ENCODE data around the gene LRRC28. TPM values are rescaled to one million over a fixed set of nuclear protein-coding genes. Genes with fewer than 3 reads are reported as not detected.

The LRRC28 gene
- total RNA-seq, 2 experiments from 2014 or later: 19.5 to 19.6 TPM

DNA sequence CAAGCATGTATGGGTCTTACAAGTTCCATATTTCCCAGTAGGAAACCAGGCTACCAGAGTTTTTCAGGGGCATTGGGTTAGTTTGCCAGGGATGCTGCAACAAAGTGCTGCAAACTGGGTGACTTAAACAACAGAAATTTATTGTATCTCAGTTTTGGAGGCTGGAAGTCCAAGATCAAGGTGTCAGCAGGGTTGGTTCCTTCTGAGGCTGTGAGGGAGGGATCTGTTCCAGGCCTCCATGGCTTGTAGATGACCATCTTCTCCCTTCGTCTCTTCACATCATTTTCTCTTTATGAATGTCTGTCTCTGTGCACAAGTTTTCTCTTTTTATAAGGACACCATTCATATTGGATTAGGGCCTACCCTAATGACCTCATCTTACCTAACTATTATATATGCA is 114.7 kb downstream of the LRRC28 start:
- no peaks in the 10 kb centered on the region for H3K27me3 Mint-ChIP-seq
- peaks cover 11% of the 10 kb centered on the region for H3K9me3 Mint-ChIP-seq
- ChIA-PET POLR2A (no interaction called here), CTCF (interaction anchor here (0.9 kb wide), 1 partner anchor 12 kb away, joined by 3 read pairs; no protein-coding TSS in a partner anchor)
- no peak for DNase-seq
- peaks cover 27% of the 10 kb centered on the region for H3K36me3 Mint-ChIP-seq (ENCODE audit: low read depth)
- no peak overlapping the region for H3K27ac Mint-ChIP-seq
- no peak overlapping the region for H3K4me3 Mint-ChIP-seq
- peaks cover 8% of the 10 kb centered on the region for H3K4me1 Mint-ChIP-seq

DNA sequence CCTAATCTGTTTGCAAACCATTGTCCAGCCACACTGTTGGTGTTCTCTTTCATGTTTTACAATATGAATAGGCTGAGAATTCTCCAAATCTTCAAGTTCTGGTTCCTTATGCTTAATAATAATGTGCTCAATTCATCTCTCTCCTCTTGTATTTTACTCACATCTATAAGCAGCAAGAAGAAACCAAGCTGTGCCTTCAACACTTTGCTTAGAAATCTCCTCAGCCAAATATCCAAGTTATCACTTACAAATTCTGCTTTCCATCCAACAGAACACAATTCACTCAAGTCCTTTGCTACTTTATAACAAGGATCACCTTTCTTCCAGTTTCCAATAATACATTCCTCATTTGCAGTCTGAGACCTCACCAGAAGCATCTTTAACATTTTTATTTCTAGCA is 117.5 kb downstream of the LRRC28 start:
- Mint-ChIP-seq H3K9me3 (peaks cover 11% of the 10 kb centered on the region), H3K4me1 (peaks cover 20% of the 10 kb centered on the region), H3K27ac (no peak overlapping the region), H3K36me3 (ENCODE audit: low read depth) (peaks cover 21% of the 10 kb centered on the region), H3K4me3 (no peak overlapping the region), H3K27me3 (no peaks in the 10 kb centered on the region)
- CTCF ChIA-PET: no interaction called here
- no peak for DNase-seq
- POLR2A ChIA-PET: no interaction called here

DNA sequence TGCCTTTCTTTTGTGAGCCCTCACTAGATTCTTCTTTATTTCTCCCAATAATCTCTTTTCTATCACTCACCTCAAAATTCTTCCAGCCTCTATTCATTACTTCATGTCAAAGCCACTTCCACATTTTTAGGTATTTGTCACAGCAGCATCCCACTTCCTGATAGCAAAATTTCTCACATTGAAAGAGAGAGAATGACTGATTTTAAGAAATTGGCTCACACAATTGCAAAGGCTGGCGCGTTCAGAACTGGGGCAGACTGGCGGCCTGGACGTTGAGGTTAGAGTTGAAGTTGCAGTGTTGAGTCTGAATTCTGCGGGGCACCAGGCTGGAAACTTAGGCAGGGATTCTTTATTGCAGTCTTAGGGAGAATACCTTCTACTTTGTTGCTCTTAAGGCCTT is 117.9 kb downstream of the LRRC28 start:
- ChIA-PET CTCF (no interaction called here), POLR2A (no interaction called here)
- Mint-ChIP-seq H3K36me3 (ENCODE audit: low read depth) (peaks cover 16% of the 10 kb centered on the region), H3K9me3 (peaks cover 11% of the 10 kb centered on the region), H3K4me3 (no peak overlapping the region), H3K4me1 (peaks cover 20% of the 10 kb centered on the region), H3K27ac (no peak overlapping the region), H3K27me3 (no peaks in the 10 kb centered on the region)
- DNase-seq: no peak

DNA sequence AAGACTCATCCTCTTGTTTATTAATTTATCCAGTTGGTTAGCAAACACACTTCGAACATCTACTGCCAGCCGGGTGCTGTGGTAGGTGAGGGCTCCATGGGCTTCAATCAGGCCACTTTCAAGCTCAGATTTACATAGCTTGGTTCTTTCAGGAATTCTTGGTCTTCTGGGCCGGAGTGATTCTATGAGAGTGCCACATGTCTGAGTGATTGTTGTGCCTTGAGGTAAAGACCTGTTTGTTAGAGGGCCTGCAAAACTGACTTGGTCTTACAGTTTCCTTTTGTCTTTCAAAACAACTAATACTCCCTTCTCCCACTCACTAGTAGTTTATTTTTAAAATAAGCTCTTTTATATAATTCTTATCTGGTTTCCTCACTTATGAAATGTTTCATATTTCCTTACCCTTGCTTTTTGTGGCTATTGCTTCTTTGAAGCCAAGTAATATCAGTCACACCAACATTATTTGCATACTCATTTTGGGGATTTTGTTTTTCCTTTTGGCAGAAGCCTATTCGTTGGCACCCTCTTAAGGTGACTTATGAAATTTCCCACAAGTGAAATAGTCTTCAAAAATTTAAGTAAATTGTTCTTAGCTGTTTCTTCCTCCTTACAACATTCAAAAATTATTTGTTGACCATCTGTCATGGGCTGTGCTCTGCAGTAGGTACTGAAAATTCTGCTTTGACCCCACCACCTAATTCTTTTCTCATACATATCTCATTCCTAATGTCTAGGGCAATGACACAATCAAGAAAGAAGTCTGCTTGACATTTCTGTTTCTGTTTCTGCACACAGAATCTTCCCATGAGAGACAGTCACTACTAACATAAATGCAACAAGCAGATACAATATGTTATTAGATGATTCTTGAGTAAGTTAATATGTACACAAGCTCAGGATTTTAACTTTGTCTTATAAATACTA is 120.2 kb downstream of the LRRC28 start:
- ChIA-PET CTCF (interaction anchor here (0.5 to 2.5 kb wide), 9 partner anchors 9 to 336 kb away, joined by 3 to 10 read pairs (median 4); no protein-coding TSS in a partner anchor), POLR2A (interaction anchor here (0.8 to 1.6 kb wide), 5 partner anchors 19 to 194 kb away, joined by 3 to 4 read pairs (median 3); no protein-coding TSS in a partner anchor)
- Mint-ChIP-seq H3K36me3 (ENCODE audit: low read depth) (peaks cover 25% of the 10 kb centered on the region), H3K27me3 (no peaks in the 10 kb centered on the region), H3K9me3 (peaks cover 10% of the 10 kb centered on the region), H3K4me3 (no peak overlapping the region), H3K27ac (no peak overlapping the region), H3K4me1 (peaks cover 20% of the 10 kb centered on the region)
- no peak for DNase-seq

DNA sequence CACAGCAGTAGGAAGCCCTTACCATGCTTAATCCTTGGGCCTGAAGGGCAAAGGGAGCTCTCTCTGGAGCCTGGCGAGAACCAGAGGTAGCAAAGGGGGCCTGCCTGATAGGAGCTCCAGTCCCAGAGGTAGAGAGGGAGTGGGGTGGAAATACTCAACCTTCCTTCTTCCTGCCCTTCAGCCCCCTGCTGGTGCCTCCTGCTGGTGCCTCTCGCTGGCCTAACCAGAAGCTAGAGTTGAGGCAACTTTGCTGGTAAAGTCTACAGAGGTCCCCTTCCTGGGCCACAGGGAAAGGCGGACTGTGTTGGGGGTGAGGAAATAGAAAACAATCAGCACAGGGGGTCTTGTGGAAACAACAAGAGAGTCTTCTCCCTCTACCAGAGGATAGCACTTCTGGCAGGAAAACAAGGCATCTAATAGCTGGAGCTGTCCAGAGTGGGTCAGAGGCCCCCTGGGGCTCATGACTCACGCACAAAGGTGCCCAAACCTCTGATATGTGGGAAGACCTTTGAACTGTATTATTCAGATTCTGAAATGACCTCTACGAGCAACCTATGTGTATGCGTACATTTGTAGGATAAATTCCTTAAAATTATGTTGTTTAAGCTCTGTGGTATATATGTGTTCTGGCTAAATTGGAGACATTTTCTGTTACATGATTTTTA is 133.9 kb downstream of the LRRC28 start:
- Mint-ChIP-seq H3K27me3 (no peaks in the 10 kb centered on the region), H3K4me1 (peaks cover 22% of the 10 kb centered on the region), H3K9me3 (peaks cover 8% of the 10 kb centered on the region), H3K36me3 (ENCODE audit: low read depth) (peaks cover 41% of the 10 kb centered on the region), H3K4me3 (no peak overlapping the region), H3K27ac (no peak overlapping the region)
- POLR2A ChIA-PET: interaction anchor here (1.0 kb wide), 1 partner anchor 295 kb away, joined by 3 read pairs; no protein-coding TSS in a partner anchor
- CTCF ChIA-PET: interaction anchor here (1.3 kb wide), 1 partner anchor 319 kb away, joined by 3 read pairs; no protein-coding TSS in a partner anchor
- no peak for DNase-seq

DNA sequence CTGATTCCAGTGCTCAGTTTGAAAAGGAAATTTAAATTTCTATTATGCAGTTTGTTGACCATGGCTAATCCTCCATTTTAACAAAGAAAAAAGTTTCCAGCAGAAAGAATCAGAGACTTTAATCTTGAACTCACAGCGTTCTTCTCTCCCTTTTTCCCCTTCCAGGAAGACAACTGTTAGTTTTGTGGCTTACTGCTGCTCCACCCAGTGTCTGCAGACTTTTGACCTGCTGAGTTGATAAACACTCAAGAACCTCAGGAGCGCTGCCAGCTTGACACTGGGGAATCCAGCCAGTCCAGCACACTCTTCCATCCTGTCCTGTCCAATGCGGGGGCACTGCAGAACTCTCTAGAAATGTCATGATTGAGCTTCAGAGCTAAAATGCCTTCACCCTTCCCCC is 134.6 kb downstream of the LRRC28 start:
- POLR2A ChIA-PET: interaction anchor here (1.0 kb wide), 1 partner anchor 294 kb away, joined by 3 read pairs; no protein-coding TSS in a partner anchor
- H3K27ac Mint-ChIP-seq: peak overlapping the region; percentile 74
- H3K4me1 Mint-ChIP-seq: peaks cover 22% of the 10 kb centered on the region
- peaks cover 37% of the 10 kb centered on the region for H3K36me3 Mint-ChIP-seq (ENCODE audit: low read depth)
- peaks cover 13% of the 10 kb centered on the region for H3K9me3 Mint-ChIP-seq
- H3K27me3 Mint-ChIP-seq: no peaks in the 10 kb centered on the region
- H3K4me3 Mint-ChIP-seq: no peak overlapping the region
- DNase-seq: no peak
- CTCF ChIA-PET: interaction anchor here (1.3 kb wide), 1 partner anchor 319 kb away, joined by 3 read pairs; no protein-coding TSS in a partner anchor

DNA sequence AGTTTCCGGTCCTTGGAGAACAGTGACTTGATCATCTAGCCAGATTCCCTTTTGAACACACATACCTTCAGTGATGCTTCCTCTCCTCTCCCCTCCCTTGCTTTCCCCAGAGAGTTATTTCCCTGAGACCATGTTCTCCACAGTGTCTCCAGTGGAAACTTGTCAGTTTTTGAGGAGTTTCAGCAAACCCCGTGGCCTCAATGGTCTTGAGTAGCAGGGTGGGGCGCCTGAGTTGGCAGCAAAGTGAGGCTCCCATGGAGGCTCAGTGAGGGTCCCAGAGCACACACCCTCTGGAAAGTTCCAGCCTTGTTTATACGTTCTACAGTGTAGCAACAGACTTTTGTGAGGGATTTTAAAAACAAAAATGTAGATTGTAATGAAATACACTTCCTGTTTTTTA is 135.1 kb downstream of the LRRC28 start:
- peaks cover 13% of the 10 kb centered on the region for H3K9me3 Mint-ChIP-seq
- H3K27ac Mint-ChIP-seq: peak overlapping the region; percentile 74
- no peak overlapping the region for H3K4me3 Mint-ChIP-seq
- ChIA-PET CTCF (interaction anchor here (1.3 kb wide), 1 partner anchor 318 kb away, joined by 3 read pairs; no protein-coding TSS in a partner anchor), POLR2A (interaction anchor here (1.0 kb wide), 1 partner anchor 294 kb away, joined by 3 read pairs; no protein-coding TSS in a partner anchor)
- peaks cover 36% of the 10 kb centered on the region for H3K36me3 Mint-ChIP-seq (ENCODE audit: low read depth)
- H3K4me1 Mint-ChIP-seq: peaks cover 25% of the 10 kb centered on the region
- no peaks in the 10 kb centered on the region for H3K27me3 Mint-ChIP-seq
- DNase-seq: no peak

DNA sequence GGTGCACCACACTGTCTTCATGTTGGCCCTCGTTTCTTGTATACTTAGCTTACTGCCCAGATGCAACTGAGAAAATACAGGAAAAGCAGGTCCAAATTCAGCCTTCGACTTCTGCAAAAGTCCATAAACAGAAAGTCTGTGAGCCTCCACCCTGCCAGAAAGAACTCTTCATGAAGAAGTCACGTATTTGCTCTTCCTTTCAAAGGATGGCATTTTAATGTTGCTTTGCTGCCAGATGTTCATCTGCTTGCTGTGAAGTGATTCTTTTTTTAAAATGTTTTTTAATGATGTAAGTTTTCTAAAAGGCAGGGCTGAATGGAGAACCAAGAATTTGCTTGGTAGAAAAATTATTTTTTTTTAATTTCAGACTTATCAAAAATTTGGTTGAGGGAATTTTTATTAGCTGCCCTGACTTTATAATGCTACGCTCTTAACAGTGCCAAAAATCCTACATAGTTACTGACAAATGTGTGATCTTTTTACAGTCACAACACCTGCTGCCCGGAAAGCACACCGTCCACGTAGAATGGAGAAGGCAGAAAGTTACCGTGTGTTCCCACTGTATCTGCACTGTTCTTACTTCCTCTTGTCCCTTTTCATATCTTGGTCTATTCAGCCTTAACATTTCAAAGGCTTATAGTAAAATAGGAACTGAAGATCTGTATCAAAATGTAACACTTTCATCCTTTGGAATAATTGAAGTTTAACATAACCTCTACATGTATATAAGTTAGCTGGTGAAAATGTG is 136.3 kb downstream of the LRRC28 start:
- ChIA-PET POLR2A (no interaction called here), CTCF (no interaction called here)
- Mint-ChIP-seq H3K27ac (no peak overlapping the region), H3K36me3 (ENCODE audit: low read depth) (peaks cover 42% of the 10 kb centered on the region), H3K27me3 (no peaks in the 10 kb centered on the region), H3K4me3 (no peak overlapping the region), H3K4me1 (peaks cover 30% of the 10 kb centered on the region), H3K9me3 (peaks cover 21% of the 10 kb centered on the region)
- DNase-seq: no peak

DNA sequence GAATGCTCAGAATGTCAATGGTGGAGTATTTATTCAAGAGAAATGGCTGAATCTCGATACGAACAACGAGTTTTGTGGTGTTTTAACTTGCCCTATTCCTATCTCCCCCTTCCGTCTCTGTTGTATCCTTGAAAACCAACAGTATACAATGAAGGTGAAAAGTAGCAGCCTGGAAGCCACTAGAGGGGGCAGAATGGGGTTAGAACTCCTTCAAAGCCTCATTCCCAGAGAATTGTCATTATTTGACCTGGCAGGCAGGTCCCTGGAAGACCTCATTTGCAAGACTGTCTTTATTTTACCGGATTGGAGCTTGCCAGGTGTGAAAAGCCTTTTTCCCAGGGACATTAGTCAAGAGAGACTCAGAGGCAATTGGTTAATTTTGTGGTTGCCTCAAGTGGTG is 139.4 kb downstream of the LRRC28 start:
- DNase-seq: no peak
- ChIA-PET POLR2A (interaction anchor here (1.0 to 1.4 kb wide), 2 partner anchors 19 to 39 kb away, joined by 3 to 4 read pairs; no protein-coding TSS in a partner anchor), CTCF (no interaction called here)
- Mint-ChIP-seq H3K27me3 (peaks cover 5% of the 10 kb centered on the region), H3K4me3 (no peak overlapping the region), H3K4me1 (peaks cover 39% of the 10 kb centered on the region), H3K9me3 (peaks cover 28% of the 10 kb centered on the region), H3K36me3 (ENCODE audit: low read depth) (peaks cover 45% of the 10 kb centered on the region), H3K27ac (no peak overlapping the region)

DNA sequence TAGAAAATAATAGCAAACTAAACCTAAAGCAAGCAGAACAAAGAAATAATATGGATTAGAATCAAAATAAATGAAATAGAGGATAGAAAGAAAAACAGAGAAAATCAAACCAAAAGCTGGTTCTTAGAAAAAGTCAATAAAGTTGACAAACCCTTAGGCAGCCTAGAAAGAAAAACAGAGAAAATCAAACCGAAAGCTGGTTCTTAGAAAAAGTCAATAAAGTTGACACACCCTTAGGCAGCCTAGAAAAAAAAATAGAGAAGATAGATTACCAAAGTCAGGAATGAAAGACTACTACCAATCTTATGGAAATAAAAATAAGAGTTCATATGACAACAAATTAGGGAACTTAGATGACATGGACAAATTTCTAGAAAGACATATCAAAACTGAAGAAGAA is 142.4 kb downstream of the LRRC28 start:
- peaks cover 33% of the 10 kb centered on the region for H3K36me3 Mint-ChIP-seq (ENCODE audit: low read depth)
- peaks cover 10% of the 10 kb centered on the region for H3K27me3 Mint-ChIP-seq
- ChIA-PET POLR2A (no interaction called here), CTCF (interaction anchor here (0.9 kb wide), 1 partner anchor 52 kb away, joined by 3 read pairs; no protein-coding TSS in a partner anchor)
- H3K4me3 Mint-ChIP-seq: no peak overlapping the region
- H3K4me1 Mint-ChIP-seq: peaks cover 29% of the 10 kb centered on the region
- H3K9me3 Mint-ChIP-seq: peaks cover 28% of the 10 kb centered on the region
- DNase-seq: no peak
- H3K27ac Mint-ChIP-seq: peak overlapping the region; percentile 52

DNA sequence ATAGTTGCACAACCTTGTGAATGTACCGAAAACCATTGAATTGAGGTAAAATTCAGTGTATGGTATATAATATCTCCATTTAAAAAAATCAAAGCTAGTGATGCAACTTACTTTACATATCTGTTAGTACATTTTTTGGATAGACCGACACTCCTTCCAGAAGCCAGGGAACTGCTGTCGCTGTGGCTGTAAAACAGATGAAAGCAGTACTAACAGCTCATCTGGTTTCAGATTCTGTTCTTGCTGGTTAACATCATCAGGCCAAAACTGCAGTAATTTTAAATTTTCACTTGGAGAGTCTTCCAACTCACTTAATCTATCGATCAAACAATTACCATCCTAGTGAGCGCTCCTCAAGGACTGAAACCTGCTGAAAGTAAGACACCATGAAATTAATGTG is 145.1 kb downstream of the LRRC28 start:
- no peak for DNase-seq
- H3K36me3 Mint-ChIP-seq (ENCODE audit: low read depth): peaks cover 28% of the 10 kb centered on the region
- H3K4me3 Mint-ChIP-seq: no peak overlapping the region
- ChIA-PET POLR2A (no interaction called here), CTCF (no interaction called here)
- H3K27ac Mint-ChIP-seq: no peak overlapping the region
- peaks cover 21% of the 10 kb centered on the region for H3K9me3 Mint-ChIP-seq
- H3K27me3 Mint-ChIP-seq: peaks cover 16% of the 10 kb centered on the region
- H3K4me1 Mint-ChIP-seq: peaks cover 25% of the 10 kb centered on the region

DNA sequence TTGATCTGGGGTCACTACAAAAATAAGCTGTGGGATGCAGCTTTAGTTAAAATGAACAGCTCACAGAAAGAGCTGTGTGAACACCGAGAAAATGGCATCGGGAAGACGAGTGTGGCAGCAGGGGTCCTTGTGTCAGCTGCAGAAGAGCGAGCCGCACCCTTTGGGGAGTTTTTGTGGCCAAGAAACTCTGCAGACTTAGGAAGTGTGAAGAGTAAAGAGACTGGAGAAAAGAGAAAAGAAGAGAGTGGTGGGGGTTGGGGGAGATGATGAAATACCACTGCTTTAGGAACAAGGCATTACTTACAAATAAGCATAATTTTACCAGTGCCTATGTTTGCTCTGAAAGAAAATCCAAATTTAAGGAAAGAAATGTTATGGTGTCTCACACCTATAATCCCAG is 147.8 kb downstream of the LRRC28 start:
- H3K27ac Mint-ChIP-seq: no peak overlapping the region
- peaks cover 9% of the 10 kb centered on the region for H3K4me1 Mint-ChIP-seq
- H3K36me3 Mint-ChIP-seq (ENCODE audit: low read depth): peaks cover 6% of the 10 kb centered on the region
- POLR2A ChIA-PET: interaction anchor here (0.7 kb wide), 1 partner anchor 28 kb away, joined by 3 read pairs; no protein-coding TSS in a partner anchor
- CTCF ChIA-PET: no interaction called here
- peaks cover 7% of the 10 kb centered on the region for H3K9me3 Mint-ChIP-seq
- DNase-seq: no peak
- H3K4me3 Mint-ChIP-seq: no peak overlapping the region
- peaks cover 16% of the 10 kb centered on the region for H3K27me3 Mint-ChIP-seq
